Activated T-cell treated with anti-CD3 and anti-CD28 coated beads, Interleukin-2, amount 50 U/mL, for 72 hours (primary cell): ENCODE measurements around the gene RPL14. TPM values are rescaled to one million over a fixed set of nuclear protein-coding genes. Genes with fewer than 3 reads are reported as not detected.
A peak's percentile ranks its signal among the peaks of the same experiment; 100 is the strongest.

ENCODE experiments used
- ATAC-seq, 2 donors: fragments of 150-1000 bp; cut with Tn5 transposase; replicated peaks in 1 of 2; 2 replicates each; pipeline ENCODE4 v1.10.0; 2021; ENCODE audit warnings: moderate library complexity in 2 of 2, mild to moderate bottlenecking in 1 of 2
- DNase-seq, 2 donors: peaks; one replicate each; pipeline ENCODE4 v3.0.0; 2021 to 2022; ENCODE audit warnings: mixed read lengths in 1 of 2
- H3K27ac Mint-ChIP-seq: one replicate; pipeline ENCODE4 v1.8.0; 2022; ENCODE audit warnings: mild to moderate bottlenecking, moderate library complexity, mixed read lengths
- H3K27me3 Mint-ChIP-seq: one replicate; pipeline ENCODE4 v1.8.0; 2022; ENCODE audit warnings: low read depth, mixed read lengths
- H3K36me3 Mint-ChIP-seq, 2 donors: one replicate each; pipeline ENCODE4 v1.8.0; 2022; ENCODE audit warnings: mixed read lengths in 2 of 2, mild to moderate bottlenecking in 1 of 2; ENCODE audit not compliant: insufficient read depth in 2 of 2
- H3K4me1 Mint-ChIP-seq: one replicate; pipeline ENCODE4 v1.8.0; 2022; ENCODE audit warnings: low read depth, mixed read lengths
- H3K4me3 Mint-ChIP-seq, 2 donors: one replicate each; pipeline ENCODE4 v1.8.0; 2022; ENCODE audit warnings: mild to moderate bottlenecking in 2 of 2, mixed read lengths in 2 of 2, moderate library complexity in 2 of 2
- H3K9me3 Mint-ChIP-seq, 2 donors: one replicate each; pipeline ENCODE4 v1.8.0; 2022; ENCODE audit warnings: mixed read lengths in 2 of 2
- total RNA-seq, 2 donors: library from RNA; stranded (reverse); gene quantifications; one replicate each; pipeline ENCODE4 v1.2.3, GENCODE V29; 2022

RPL14 gene
- total RNA-seq: 1,000 to 10,000 TPM; 2,782 to 3,093 TPM

GRCh38 chr3:40456940-40457823 lies at the start of gene RPL14:
RPL14 (plus strand) TSS chr3:40457339; CDS start chr3:40457472, 133 bp downstream.
- Mint-ChIP-seq H3K4me1 (peaks cover 61% of the 10 kb centered on the region), H3K4me3 (peak within 1 kb of the TSS; percentile 84 to 99), H3K27me3 (no peaks in the 10 kb centered on the region), H3K36me3 (peaks cover 11 to 40% of the 10 kb centered on the region in 2 donors), H3K27ac (peak within 1 kb of the TSS; percentile 83), H3K9me3 (no peaks in the 10 kb centered on the region)
- DNase-seq (peak; percentile 94 to 97), ATAC-seq (peak; percentile 77)

DNA sequence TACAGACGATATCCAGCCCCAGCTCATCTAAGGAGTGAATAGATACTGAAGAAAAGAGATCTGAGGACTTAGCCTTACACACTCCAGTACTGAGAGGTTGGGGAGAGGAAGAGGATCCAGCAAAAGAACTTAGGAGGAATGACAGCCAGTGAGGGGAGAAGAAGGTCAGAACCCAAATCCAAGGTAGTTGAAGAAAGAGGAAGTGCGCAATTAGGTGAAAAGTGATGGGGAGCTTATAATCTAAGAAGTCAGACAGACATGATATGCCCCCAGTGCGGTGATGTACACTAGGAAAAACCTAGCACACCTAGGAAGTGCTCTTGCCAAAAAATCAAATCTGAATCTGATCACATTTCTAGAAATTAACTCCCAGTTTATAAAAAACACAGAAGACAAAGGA lies 49.5 kb upstream of the RPL14 start:
- no peak for DNase-seq
- H3K27ac Mint-ChIP-seq: no peak overlapping the region
- H3K4me3 Mint-ChIP-seq: no peak overlapping the region
- H3K27me3 Mint-ChIP-seq: no peaks in the 10 kb centered on the region
- no peak for ATAC-seq
- H3K36me3 Mint-ChIP-seq: peaks cover 0 to 1% of the 10 kb centered on the region in 2 donors
- no peaks in the 10 kb centered on the region for H3K4me1 Mint-ChIP-seq
- H3K9me3 Mint-ChIP-seq: no peaks in the 10 kb centered on the region

DNA sequence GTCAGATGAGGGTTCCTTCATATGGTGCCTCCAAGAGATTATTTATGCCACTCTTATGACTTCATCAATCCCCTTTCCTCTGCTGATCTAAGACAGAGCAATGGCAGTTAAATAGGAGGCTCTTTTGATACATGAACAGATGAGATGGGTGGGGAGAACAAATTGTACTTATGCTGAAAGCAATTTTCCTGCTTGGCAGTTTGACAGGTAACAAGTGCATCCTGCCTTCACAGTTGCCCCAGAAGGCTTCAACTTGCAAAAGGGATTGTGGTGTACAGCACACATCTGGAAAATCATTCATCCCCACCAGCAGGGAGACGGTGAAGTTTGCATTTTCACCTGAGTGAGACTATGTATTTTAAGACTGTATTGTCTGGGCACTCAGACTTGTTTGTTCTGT lies 42.9 kb upstream of the RPL14 start:
- DNase-seq: no peak
- Mint-ChIP-seq H3K36me3 (peaks cover 0 to 1% of the 10 kb centered on the region in 2 donors), H3K4me3 (no peak overlapping the region), H3K27me3 (peaks cover 33% of the 10 kb centered on the region), H3K27ac (no peak overlapping the region), H3K4me1 (no peaks in the 10 kb centered on the region), H3K9me3 (no peaks in the 10 kb centered on the region)
- ATAC-seq: no peak

DNA sequence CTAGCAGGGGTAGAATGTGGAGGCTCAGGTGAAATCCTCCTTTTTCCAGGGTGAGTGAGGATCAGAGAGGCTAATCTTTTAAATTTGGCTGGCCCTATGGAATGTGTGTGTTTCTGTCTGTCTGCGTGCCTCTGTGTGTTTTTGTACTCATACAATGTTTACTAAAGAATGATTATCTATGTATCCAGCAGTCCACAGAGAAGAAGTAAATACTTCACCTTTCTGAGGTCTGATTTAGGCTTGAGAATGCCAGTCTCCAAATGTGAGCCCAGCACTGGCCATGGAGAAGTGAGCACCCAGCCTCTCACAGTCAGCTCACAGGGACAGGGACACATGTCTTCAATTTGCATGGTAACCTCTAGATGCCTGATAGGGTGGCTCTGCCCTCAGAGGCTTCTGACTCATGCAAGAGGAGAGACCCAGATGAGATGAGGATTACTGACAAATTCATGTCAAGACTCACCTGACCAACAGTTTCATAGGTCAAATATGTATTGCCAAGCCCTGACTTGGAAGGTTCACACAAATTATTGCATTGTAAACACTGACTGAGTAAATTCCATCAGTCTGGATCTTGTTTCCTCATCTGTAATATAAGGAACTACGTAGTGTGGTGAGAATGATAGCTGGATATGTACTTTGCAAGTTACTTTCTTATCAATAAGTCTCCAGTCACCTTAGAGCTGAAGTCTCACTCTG lies 39.1 kb upstream of the RPL14 start:
- Mint-ChIP-seq H3K9me3 (peaks cover 0 to under 1% of the 10 kb centered on the region in 2 donors), H3K4me3 (no peak overlapping the region), H3K36me3 (no peaks in the 10 kb centered on the region), H3K27me3 (peaks cover 33% of the 10 kb centered on the region), H3K4me1 (peaks cover under 1% of the 10 kb centered on the region), H3K27ac (no peak overlapping the region)
- ATAC-seq: no peak
- no peak for DNase-seq

DNA sequence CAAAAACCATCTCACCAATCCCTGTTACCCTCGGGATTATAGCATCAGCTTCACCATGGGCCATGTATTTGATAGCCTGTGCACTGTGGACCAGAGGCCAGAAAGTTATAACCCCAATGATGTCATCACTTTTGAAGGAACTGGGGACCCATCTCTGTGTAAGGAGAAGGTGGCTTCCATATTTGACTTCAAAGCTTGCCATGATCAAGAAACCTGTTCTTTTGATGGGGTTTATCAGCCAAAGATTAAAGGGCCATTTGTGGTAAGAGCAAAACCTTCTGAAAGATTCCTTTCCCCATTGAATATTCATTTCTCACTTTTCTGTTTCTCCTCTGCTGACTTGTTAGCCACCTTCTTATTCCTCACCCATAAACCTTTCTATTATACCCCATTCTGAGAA lies 34.3 kb upstream of the RPL14 start:
- peaks cover 2% of the 10 kb centered on the region for H3K27me3 Mint-ChIP-seq

GRCh38 chr3:40427045-40427669 lies 30.0 kb upstream of the RPL14 start:
- no peak overlapping the region for H3K27ac Mint-ChIP-seq
- H3K27me3 Mint-ChIP-seq: peaks cover 7% of the 10 kb centered on the region
- H3K4me3 Mint-ChIP-seq: no peak overlapping the region
- no peak for DNase-seq
- ATAC-seq: no peak
- peaks cover 4% of the 10 kb centered on the region for H3K4me1 Mint-ChIP-seq
- peaks cover 0 to 2% of the 10 kb centered on the region in 2 donors for H3K9me3 Mint-ChIP-seq
- H3K36me3 Mint-ChIP-seq: peaks cover 0 to 2% of the 10 kb centered on the region in 2 donors

More for the DNA sequence above, 34.3 kb upstream of the RPL14 start:
- H3K4me1 Mint-ChIP-seq: peaks cover 4% of the 10 kb centered on the region
- H3K36me3 Mint-ChIP-seq: peaks cover 0 to 2% of the 10 kb centered on the region in 2 donors
- peaks cover 0 to 2% of the 10 kb centered on the region in 2 donors for H3K9me3 Mint-ChIP-seq
- H3K27ac Mint-ChIP-seq: no peak overlapping the region
- no peak for DNase-seq
- H3K4me3 Mint-ChIP-seq: no peak overlapping the region
- no peak for ATAC-seq

DNA sequence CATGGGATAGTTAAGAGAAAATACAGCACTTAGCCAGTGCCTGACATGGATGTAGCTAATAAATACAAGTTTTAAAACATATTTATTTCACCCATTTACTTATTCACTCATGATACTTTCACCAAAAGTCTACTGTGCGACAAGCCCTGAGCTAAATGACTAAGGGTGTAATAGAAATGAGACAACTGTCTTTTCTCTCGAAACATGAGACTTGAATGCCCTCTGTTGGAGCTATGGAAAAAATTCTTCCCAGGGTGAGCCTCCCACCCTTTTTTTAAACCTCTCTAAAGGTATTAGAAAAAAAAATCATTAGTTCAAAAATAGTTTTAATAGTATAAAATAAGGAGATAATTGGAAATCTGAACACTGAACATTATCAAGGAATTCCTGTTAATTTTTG lies 24.3 kb upstream of the RPL14 start:
- Mint-ChIP-seq H3K27me3 (peaks cover 7% of the 10 kb centered on the region), H3K9me3 (no peaks in the 10 kb centered on the region), H3K36me3 (no peaks in the 10 kb centered on the region), H3K27ac (peak overlapping the region; percentile 19), H3K4me3 (no peak overlapping the region), H3K4me1 (no peaks in the 10 kb centered on the region)
- ATAC-seq (no peak), DNase-seq (no peak)

DNA sequence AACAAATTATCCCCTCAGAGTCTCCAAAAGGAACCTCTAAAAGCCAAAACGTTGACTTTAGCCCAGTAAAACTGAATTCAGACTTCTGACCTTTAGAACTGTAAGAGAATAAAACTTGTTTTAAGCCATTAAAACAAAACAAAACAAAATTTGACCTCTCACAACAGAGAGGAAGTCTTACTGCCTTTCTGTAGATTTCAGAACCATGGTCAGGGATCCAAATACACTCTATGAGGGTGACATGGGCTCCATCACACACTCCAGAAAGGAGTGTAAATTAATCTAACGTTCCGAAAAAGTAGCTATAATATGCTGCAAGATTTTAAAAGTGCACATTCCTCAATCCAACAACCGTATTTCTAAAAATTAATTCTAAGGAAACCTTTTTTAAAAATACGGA lies 19.2 kb upstream of the RPL14 start:
- no peak overlapping the region for H3K4me3 Mint-ChIP-seq
- H3K27ac Mint-ChIP-seq: no peak overlapping the region
- no peaks in the 10 kb centered on the region for H3K4me1 Mint-ChIP-seq
- ATAC-seq (no peak), DNase-seq (no peak)
- no peaks in the 10 kb centered on the region for H3K27me3 Mint-ChIP-seq
- H3K9me3 Mint-ChIP-seq: peaks cover 0 to 4% of the 10 kb centered on the region in 2 donors
- peaks cover 0 to 2% of the 10 kb centered on the region in 2 donors for H3K36me3 Mint-ChIP-seq

- Mint-ChIP-seq H3K4me1 (no peaks in the 10 kb centered on the region), H3K27me3 (no peaks in the 10 kb centered on the region), H3K4me3 (no peak overlapping the region), H3K36me3 (peaks cover 2% of the 10 kb centered on the region in 2 donors), H3K27ac (no peak overlapping the region), H3K9me3 (peaks cover 0 to 4% of the 10 kb centered on the region in 2 donors)
- no peak for ATAC-seq
- DNase-seq: no peak
Measured at GRCh38 chr3:40445062-40445461, 12.1 kb upstream of the RPL14 start.

- H3K27me3 Mint-ChIP-seq: no peaks in the 10 kb centered on the region
- peaks cover 3% of the 10 kb centered on the region for H3K4me1 Mint-ChIP-seq
- no peaks in the 10 kb centered on the region for H3K9me3 Mint-ChIP-seq
- no peak overlapping the region for H3K4me3 Mint-ChIP-seq
- H3K36me3 Mint-ChIP-seq: peaks cover 2 to 3% of the 10 kb centered on the region in 2 donors
- peak overlapping the region; percentile 7 for H3K27ac Mint-ChIP-seq
- DNase-seq: no peak
- no peak for ATAC-seq
Measured at GRCh38 chr3:40445880-40446279, 11.3 kb upstream of the RPL14 start.

- peaks cover 38% of the 10 kb centered on the region for H3K4me1 Mint-ChIP-seq
- H3K27me3 Mint-ChIP-seq: no peaks in the 10 kb centered on the region
- H3K36me3 Mint-ChIP-seq: peaks cover 2 to 3% of the 10 kb centered on the region in 2 donors
- no peak overlapping the region for H3K4me3 Mint-ChIP-seq
- no peak for DNase-seq
- ATAC-seq: no peak
- H3K27ac Mint-ChIP-seq: no peak overlapping the region
- H3K9me3 Mint-ChIP-seq: no peaks in the 10 kb centered on the region
Measured at GRCh38 chr3:40450438-40450837, 6.7 kb upstream of the RPL14 start.

DNA sequence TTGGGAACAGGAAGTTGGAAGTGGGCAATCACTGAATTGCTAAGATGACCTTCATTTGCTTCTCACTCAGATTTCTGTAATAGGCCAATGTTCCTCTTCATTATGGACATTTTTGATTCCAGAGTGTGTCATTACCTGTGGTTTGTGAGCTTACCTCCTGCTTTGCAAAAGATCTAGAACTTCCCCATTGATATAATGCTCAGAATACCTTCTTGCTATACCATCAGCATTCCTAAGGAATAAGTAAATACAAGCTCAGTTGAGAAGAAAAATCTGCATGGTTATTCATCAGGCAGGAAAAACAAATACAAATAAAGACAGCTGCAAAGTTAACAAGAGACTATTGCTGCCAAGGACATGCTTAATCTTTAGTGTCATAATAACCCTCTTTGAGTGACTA lies 5.6 kb upstream of the RPL14 start:
- H3K36me3 Mint-ChIP-seq: peaks cover 2 to 3% of the 10 kb centered on the region in 2 donors
- ATAC-seq (no peak), DNase-seq (no peak)
- H3K4me3 Mint-ChIP-seq: peak overlapping the region; percentile 100
- peaks cover 48% of the 10 kb centered on the region for H3K4me1 Mint-ChIP-seq
- peak overlapping the region; percentile 97 for H3K27ac Mint-ChIP-seq
- H3K9me3 Mint-ChIP-seq: no peaks in the 10 kb centered on the region
- no peaks in the 10 kb centered on the region for H3K27me3 Mint-ChIP-seq

DNA sequence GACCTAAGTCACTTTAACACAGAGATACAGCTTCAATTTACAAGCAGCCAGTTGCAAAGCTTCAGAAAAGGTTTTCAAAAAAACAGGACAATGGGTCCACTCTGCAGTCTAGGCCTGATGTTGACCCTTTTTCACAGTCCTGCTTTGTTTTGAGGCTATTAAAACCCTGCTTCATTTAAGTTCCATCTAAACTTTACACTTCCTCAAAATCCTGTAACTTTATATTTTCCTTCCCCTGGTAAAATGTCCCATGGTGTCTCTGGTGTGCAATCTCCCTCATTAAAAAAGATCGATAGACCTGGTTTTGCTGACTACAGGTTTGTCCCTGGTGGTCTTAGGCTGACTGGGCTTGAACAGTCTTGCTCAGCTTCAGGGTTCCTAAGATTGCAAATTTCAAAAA lies 5.1 kb upstream of the RPL14 start:
- peak overlapping the region; percentile 97 for H3K27ac Mint-ChIP-seq
- H3K9me3 Mint-ChIP-seq: no peaks in the 10 kb centered on the region
- peaks cover 48% of the 10 kb centered on the region for H3K4me1 Mint-ChIP-seq
- peaks cover 4 to 6% of the 10 kb centered on the region in 2 donors for H3K36me3 Mint-ChIP-seq
- DNase-seq (no peak), ATAC-seq (no peak)
- peak overlapping the region; percentile 100 for H3K4me3 Mint-ChIP-seq
- H3K27me3 Mint-ChIP-seq: no peaks in the 10 kb centered on the region
